ENCODE results near the gene PNMA6E.

DNA sequence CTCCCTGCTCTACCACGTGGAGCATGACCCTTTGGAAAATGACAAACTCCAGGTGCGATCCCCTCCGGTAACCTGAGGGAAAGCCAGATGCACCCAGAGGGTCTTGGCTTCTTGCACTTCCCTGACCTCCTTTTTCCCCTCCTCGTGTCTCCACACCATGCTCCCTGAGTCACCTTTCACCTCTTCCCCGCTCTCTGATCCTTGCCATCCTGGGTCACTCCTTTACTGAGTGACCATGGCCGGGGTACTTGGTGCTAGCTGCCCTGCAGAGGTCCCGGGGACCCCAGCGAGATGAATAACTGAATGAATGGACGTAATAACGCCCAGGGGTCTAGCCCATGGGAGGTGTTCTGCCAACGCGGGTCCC, 9.7 kb upstream of the PNMA6E start:
- TF ChIP-seq ELF1 (tag; IDR thresholded peaks at IDR 0.05): no peak
- no peak for TF ChIP-seq YY1 (IDR thresholded peaks at IDR 0.05; ENCODE audit: borderline replicate concordance in 1 of 3, control insufficient read depth in 1 of 3, extremely low read depth in 1 of 3, insufficient read depth in 3 of 3, insufficient read length in 1 of 3, insufficient replicate concordance in 2 of 3, low read depth in 1 of 3, low read length in 2 of 3)
- no peak for TF ChIP-seq POLR2AphosphoS5 (IDR thresholded peaks at IDR 0.05; ENCODE audit: control insufficient read depth, insufficient read depth, low read depth, low read length)

Measured in K562 (cell line).